Keratinocyte (primary cell): Measurements from ENCODE around the gene SCUBE3. TPM values are rescaled to one million over a fixed set of nuclear protein-coding genes. Genes with fewer than 3 reads are reported as not detected.

Experiments used
- DNase-seq: peaks from one replicate; pipeline ENCODE4 v3.0.0-alpha.2; 2011; ENCODE audit warnings: low read depth, missing footprints, low spot score
- FAIRE-seq: peaks from 2 replicates; lab custom pipeline; 2011; peaks lifted over from hg19 to GRCh38; lab: Jason Lieb, UNC
- H2AFZ ChIP-seq: 2 replicates; pipeline ENCODE4 v1.6.0; 2012; ENCODE audit warnings: low read length, control low read depth, inconsistent platforms; ENCODE audit not compliant: control insufficient read depth
- H3K27ac ChIP-seq: 2 replicates; pipeline ENCODE4 v1.5.1; 2011; ENCODE audit warnings: low read length; ENCODE audit not compliant: control insufficient read depth, insufficient read depth
- H3K27me3 ChIP-seq: 3 replicates; pipeline ENCODE4 v1.6.0; 2011; ENCODE audit warnings: low read length; ENCODE audit not compliant: control insufficient read depth, insufficient read depth; ENCODE audit errors: extremely low read depth
- H3K36me3 ChIP-seq, 2 experiments: 2 replicates in 1 of 2; 3 replicates in 1 of 2; pipeline ENCODE4 v1.5.1; 2011; ENCODE audit warnings: low read length in 2 of 2, mild to moderate bottlenecking in 1 of 2; ENCODE audit not compliant: control insufficient read depth in 2 of 2, insufficient read depth in 2 of 2; ENCODE audit errors: extremely low read depth in 1 of 2
- H3K4me1 ChIP-seq: 3 replicates; pipeline ENCODE4 v1.5.1; 2011; ENCODE audit warnings: low read length; ENCODE audit not compliant: control insufficient read depth, insufficient read depth; ENCODE audit errors: extremely low read depth
- H3K4me2 ChIP-seq: 3 replicates; pipeline ENCODE4 v1.6.0; 2011; ENCODE audit warnings: low read depth, low read length; ENCODE audit not compliant: control insufficient read depth, insufficient read depth; ENCODE audit errors: extremely low read depth
- H3K4me3 ChIP-seq, 3 experiments: fragments of 200-600 bp in 1 of 3; sonication (generic) in 1 of 3; 2 replicates in 2 of 3; 3 replicates in 1 of 3; pipeline ENCODE4 v1.5.1; 2011 to 2016; ENCODE audit warnings: low read length in 3 of 3, mild to moderate bottlenecking in 3 of 3, control low read depth in 2 of 3, inconsistent platforms in 1 of 3, low read depth in 1 of 3, mixed read lengths in 1 of 3, mixed run types in 1 of 3, moderate library complexity in 1 of 3; ENCODE audit not compliant: control insufficient read depth in 2 of 3, insufficient read depth in 2 of 3; ENCODE audit errors: extremely low read depth in 1 of 3
- H3K79me2 ChIP-seq: 2 replicates; pipeline ENCODE4 v1.6.0; 2012; ENCODE audit warnings: low read length; ENCODE audit not compliant: control insufficient read depth, insufficient read depth
- H3K9ac ChIP-seq: 3 replicates; pipeline ENCODE4 v1.6.0; 2011; ENCODE audit warnings: low read length; ENCODE audit not compliant: control insufficient read depth, insufficient read depth; ENCODE audit errors: extremely low read depth
- H3K9me1 ChIP-seq: 3 replicates; pipeline ENCODE4 v1.6.0; 2011; ENCODE audit warnings: low read length; ENCODE audit not compliant: control insufficient read depth, insufficient read depth; ENCODE audit errors: extremely low read depth
- H3K9me3 ChIP-seq: 2 replicates; pipeline ENCODE4 v1.5.1; 2012; ENCODE audit warnings: low read depth, low read length; ENCODE audit not compliant: control insufficient read depth
- H4K20me1 ChIP-seq: 3 replicates; pipeline ENCODE4 v1.6.0; 2011; ENCODE audit warnings: low read length; ENCODE audit not compliant: control insufficient read depth, insufficient read depth; ENCODE audit errors: extremely low read depth
- CTCF ChIP-seq, 3 experiments: IDR thresholded peaks in 1 of 3; conservative IDR thresholded peaks in 1 of 3; optimal IDR thresholded peaks in 1 of 3; 2 replicates in 2 of 3; 3 replicates in 1 of 3; pipeline versions ENCODE3 to v1.5.1; 2011; ENCODE audit warnings: low read length in 3 of 3, mild to moderate bottlenecking in 3 of 3, moderate library complexity in 2 of 3, control low read depth in 1 of 3, inconsistent platforms in 1 of 3; ENCODE audit not compliant: insufficient read depth in 2 of 3; ENCODE audit errors: extremely low read depth in 1 of 3
- EZH2 ChIP-seq: IDR thresholded peaks from one replicate; pipeline ENCODE4 v1.6.1; 2012; ENCODE audit warnings: inconsistent platforms, mild to moderate bottlenecking, low read length, moderate library complexity
- dilution Hi-C: fragments of 300-500 bp; cut with MboI; formaldehyde crosslinking; loops from one replicate; pipeline ENCODE4 v1.7.0; 2020; ENCODE audit warnings: low sequenced_read_pairs; ENCODE audit not compliant: extremely low pct_ligation_motif_present
- polyA plus RNA-seq, 5 experiments: library from polyadenylated mRNA; depleted of rRNA in 3 of 5; stranded (reverse) in 3 of 5; stranded (forward) in 1 of 5; unstranded in 1 of 5; fragments of >200 nt; gene quantifications; 1 replicate in 1 of 5; 2 replicates in 3 of 5; 3 replicates in 1 of 5; pipeline versions ENCODE4 v1.2.1 to v1.2.3, GENCODE V29; 2011 to 2012; ENCODE audit warnings: missing spikeins in 2 of 5, low read depth in 1 of 5, low replicate concordance in 1 of 5

The SCUBE3 gene
- polyA plus RNA-seq, 1 donor (not counting 4 experiments of a cell fraction or from before 2014, with no cell fraction given) = 0.01 TPM

GRCh38 chr6:35216851-35217811, 3.4 kb downstream of the SCUBE3 start:
- no peak overlapping the region for H3K4me3 ChIP-seq
- peaks cover 57% of the 10 kb centered on the region for H3K27me3 ChIP-seq
- dilution Hi-C loops = no loop called here
- no peaks in the 10 kb centered on the region for H3K9me1 ChIP-seq
- no peak overlapping the region for H3K27ac ChIP-seq
- H3K4me2 ChIP-seq = no peak overlapping the region
- no peak overlapping the region for H2AFZ ChIP-seq
- H4K20me1 ChIP-seq = no peaks in the 10 kb centered on the region
- H3K79me2 ChIP-seq = no peaks in the 10 kb centered on the region
- TF ChIP-seq CTCF (optimal IDR thresholded peaks at IDR 0.05 in 1 of 3, IDR thresholded peaks at IDR 0.05 in 1 of 3, conservative IDR thresholded peaks at IDR 0.05 in 1 of 3; ENCODE audit: extremely low read depth in 1 of 3, insufficient read depth in 2 of 3, low read length in 3 of 3) (no peak), EZH2 (no peak)
- DNase-seq = no peak
- no peaks in the 10 kb centered on the region for H3K9me3 ChIP-seq
- H3K9ac ChIP-seq = no peak overlapping the region
- peaks cover 3% of the 10 kb centered on the region for H3K4me1 ChIP-seq
- no peaks in the 10 kb centered on the region for H3K36me3 ChIP-seq
- no peak for FAIRE-seq

GRCh38 chr6:35218021-35218420, 4.3 kb downstream of the SCUBE3 start:
- Histone ChIP-seq H3K4me1 (peaks cover 3% of the 10 kb centered on the region), H3K27me3 (peaks cover 48% of the 10 kb centered on the region), H3K79me2 (no peaks in the 10 kb centered on the region), H4K20me1 (no peaks in the 10 kb centered on the region), H3K27ac (no peak overlapping the region), H3K9me1 (no peaks in the 10 kb centered on the region), H3K36me3 (no peaks in the 10 kb centered on the region), H3K9me3 (no peaks in the 10 kb centered on the region), H3K4me3 (no peak overlapping the region), H3K4me2 (no peak overlapping the region), H3K9ac (no peak overlapping the region), H2AFZ (no peak overlapping the region)
- TF ChIP-seq EZH2 = no peak
- no peak for TF ChIP-seq CTCF (optimal IDR thresholded peaks at IDR 0.05 in 1 of 3, IDR thresholded peaks at IDR 0.05 in 1 of 3, conservative IDR thresholded peaks at IDR 0.05 in 1 of 3; ENCODE audit: extremely low read depth in 1 of 3, insufficient read depth in 2 of 3, low read length in 3 of 3)
- dilution Hi-C loops = no loop called here
- DNase-seq (no peak), FAIRE-seq (no peak)
